ENCODE data around the gene PEX5L.

PEX5L gene

GRCh38 chr3:179766416-179767133, 270.2 kb downstream of the PEX5L start:
- DNase-seq: no peak

- DNase-seq: no peak
Measured at GRCh38 chr3:179765396-179765795, 271.3 kb downstream of the PEX5L start.

- DNase-seq: no peak
Measured at GRCh38 chr3:179760944-179761343, 275.8 kb downstream of the PEX5L start.

GRCh38 chr3:179750720-179751328, 285.9 kb downstream of the PEX5L start:
- DNase-seq: no peak

- DNase-seq: no peak
Measured at GRCh38 chr3:179745716-179746115, 291.0 kb downstream of the PEX5L start.

GRCh38 chr3:179745079-179745478, 291.7 kb downstream of the PEX5L start:
- DNase-seq: no peak

All from stimulated activated naive CD4-positive, alpha-beta T cell (primary cell).